A549 treated with AZD9567 at 1 μM for 4 hours (cell line): Measurements from ENCODE around the gene PKN3. TPM values are rescaled to one million over a fixed set of nuclear protein-coding genes. Genes with fewer than 3 reads are reported as not detected.

Source experiments
- total RNA-seq: library from RNA; stranded (reverse); fragments of 200-300 nt; extraction: Qiagen RNA extraction; gene quantifications from 5 replicates; pipeline ENCODE4 v1.2.3, GENCODE V29; 2022; ENCODE audit not compliant: insufficient read depth

PKN3 gene
- 11.4 to 17.0 TPM (median 15.6 TPM) in 5 replicates for total RNA-seq

DNA sequence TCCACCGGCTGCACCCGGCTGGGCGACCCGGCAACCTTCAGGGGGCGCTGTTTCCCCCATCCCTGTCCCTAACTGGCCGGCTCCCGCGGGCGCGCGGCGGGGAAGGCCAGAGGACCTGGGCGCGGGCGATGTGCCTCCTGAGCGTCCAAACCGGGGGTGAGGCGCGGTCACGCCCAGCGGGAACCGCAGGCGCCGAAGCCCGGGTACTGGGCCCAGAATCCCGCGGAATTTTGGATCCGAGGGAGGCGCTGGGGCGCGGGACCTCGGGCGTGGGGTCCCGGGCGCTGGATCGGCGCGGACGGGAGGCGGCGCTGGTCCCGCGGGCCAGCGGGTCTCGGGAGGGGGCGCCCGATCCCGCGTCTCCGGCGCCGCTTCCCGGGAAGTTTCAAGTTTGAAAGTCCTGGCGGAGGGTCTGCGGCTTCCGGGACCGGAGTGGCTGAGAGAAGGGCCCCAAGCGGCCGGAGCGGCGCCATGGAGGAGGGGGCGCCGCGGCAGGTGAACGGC is at the start of gene PKN3:
Gene PKN3, plus strand, starts transcription at position 59 of the 504 bp plus-strand sequence. Its CDS starts 413 bp downstream, at position 472.

DNA sequence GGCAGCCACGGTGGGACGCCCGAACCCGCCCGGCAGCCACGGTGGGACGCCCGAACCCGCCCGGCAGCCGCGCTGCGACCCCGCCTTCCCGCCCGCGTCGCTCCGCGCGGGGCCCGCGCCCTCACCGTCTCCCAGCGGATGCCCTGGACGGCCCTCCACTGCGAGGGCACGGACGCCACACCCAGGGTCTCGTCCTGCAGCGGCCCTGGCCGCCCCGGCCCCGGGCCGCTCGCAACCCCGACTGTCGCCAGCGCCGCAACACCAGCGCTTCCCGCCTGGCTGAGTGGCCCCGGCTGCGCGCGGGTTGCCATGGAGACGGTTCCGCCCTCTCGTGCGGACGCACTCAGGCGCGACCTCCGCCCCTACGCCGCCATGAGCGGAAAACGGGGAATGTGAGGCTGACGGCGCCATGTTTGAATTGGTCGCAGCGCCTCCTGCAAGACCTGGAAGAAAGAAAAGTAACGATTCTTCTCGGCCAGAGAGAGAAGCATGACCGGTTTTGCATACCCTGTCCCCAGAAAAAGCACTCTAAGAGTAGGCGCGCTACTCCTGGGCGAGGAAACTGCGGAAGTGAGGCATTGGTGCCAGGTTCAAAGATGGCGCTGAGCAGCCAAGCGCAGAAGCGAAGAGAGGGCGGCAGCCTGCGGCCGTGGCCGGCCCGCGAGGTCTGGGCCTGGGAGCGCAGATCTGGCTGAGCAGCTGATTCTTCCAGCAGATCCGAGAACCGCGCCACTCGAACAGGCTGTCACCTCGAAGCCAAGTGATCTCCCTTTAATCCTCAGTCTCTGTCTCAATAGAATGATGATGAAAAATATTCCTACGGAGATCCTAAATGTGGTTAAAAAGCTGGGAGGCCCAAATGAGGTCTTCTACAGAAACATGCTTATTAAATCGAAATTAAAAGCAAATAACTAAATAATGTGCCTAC is 45.6 kb upstream of the PKN3 start, which contains the start of gene DYNC2I2:
Gene DYNC2I2, minus strand, starts transcription at position 432 of the 928 bp plus-strand sequence. Its CDS starts 121 bp downstream, at position 311.

DNA sequence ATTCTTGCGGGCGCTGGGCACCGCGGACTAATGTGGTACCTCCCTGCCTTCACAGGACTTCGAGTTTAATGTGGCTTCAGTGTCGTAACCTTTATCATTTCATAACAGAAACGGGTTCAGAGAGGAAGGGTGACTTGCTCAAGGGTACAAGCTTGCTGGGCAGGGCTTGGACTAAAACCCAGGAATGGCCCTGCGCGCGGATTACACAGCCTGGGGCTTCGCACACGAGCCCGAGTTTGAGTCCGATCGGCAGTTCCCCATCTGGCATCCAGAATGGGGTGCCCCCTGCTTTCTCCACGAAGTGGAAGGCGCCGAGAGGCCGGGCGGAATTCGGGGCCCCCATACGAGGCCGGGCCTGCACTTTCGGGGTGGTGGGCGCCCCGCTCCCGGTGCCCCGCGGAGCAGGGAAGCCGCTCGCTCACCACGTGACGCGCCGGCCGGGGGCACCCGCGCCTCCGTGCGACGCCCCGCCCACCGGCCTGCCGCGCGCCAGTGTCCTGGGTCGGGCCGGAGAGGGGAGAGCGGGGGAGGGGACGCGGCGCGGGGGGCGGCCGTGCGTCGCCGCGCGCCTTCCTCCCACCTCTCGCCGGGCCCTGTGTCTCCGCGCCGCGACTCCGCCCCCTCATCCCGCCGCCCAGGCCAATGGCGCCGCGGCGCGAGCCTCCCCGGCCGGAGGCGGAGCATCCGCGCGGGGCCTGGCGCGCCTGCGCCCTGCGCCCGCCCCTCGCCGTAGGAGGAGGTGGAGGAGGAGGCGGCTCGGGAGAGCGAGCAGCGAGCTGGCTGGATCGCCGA is 13.6 kb upstream of the PKN3 start, which contains the start of gene SET:
Gene SET, plus strand, starts transcription at position 722 of the 792 bp plus-strand sequence. CDS start 361 bp downstream, outside the sequence.

DNA sequence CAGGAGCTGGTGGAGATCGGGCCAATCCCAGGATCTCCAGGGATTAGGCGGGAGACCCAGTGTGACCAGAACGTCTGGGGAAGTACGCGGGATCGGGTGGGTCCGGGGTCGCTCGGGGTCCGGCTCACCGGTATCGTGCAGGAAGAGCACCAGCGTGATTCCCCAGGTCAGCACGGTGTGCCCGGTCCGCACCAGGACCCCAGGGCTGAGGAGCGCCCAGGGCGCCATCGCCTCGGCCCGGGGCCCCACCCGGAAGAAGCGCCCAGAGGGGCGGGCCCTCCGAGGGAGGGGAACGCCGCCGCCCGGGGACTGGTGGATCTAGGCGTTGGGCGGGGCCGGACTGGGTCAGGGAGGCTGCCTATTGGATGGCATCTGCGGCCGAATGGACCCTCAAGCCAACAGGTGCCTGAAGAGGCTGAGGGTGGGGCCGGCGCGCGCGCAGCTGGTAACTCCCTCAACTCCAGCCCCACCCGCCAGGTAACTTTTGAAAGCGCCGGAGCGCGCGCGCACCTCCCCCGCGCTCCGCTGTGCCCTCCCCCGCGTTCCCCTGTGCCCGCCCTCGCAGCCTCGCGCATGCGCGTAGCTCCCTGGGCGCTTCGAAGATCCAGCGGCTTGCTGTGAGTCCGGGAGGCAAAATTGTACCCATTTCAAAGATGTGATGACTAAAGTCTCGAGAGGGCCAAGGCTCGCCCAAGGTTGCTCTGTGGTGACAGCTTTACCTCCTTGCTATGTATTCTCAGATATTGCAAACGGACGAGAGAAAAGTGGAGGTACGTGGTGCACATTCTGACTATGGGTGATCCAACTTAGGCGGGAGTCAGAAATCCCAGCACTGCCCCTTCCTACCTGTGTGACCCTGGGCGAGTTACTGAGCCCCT is 21.8 kb downstream of the PKN3 start, which contains the start of gene ZDHHC12:
Gene ZDHHC12, minus strand, starts transcription at position 262 of the 878 bp plus-strand sequence. Its CDS starts 34 bp downstream, at position 228.

Other genes with a start within 250 kb of the PKN3 start
- 26.3 to 30.4 TPM (median 27.3 TPM) in 5 replicates for gene ODF2, start 246.5 kb upstream of the PKN3 start, total RNA-seq
- gene GLE1, start 197.8 kb upstream of the PKN3 start, total RNA-seq, result 30.0 to 35.5 TPM (median 30.7 TPM) in 5 replicates
- gene SPTAN1, start 149.9 kb upstream of the PKN3 start, total RNA-seq, result 137 to 174 TPM (median 162 TPM) in 5 replicates
- 97.1 to 147 TPM (median 136 TPM) in 5 replicates for gene DYNC2I2, start 45.7 kb upstream of the PKN3 start, total RNA-seq
- gene SET, start 13.3 kb upstream of the PKN3 start, total RNA-seq, result 386 to 554 TPM (median 400 TPM) in 5 replicates
- gene ZDHHC12, start 21.6 kb downstream of the PKN3 start, total RNA-seq, result 53.6 to 103 TPM (median 94.4 TPM) in 5 replicates
- gene ZER1, start 69.4 kb downstream of the PKN3 start, total RNA-seq, result 15.0 to 17.6 TPM (median 16.3 TPM) in 5 replicates
- gene TBC1D13, start 84.8 kb downstream of the PKN3 start, total RNA-seq, result 16.8 to 21.5 TPM (median 21.0 TPM) in 5 replicates
- 26.0 to 34.7 TPM (median 31.6 TPM) in 5 replicates for gene ENDOG, start 116.0 kb downstream of the PKN3 start, total RNA-seq
- 13.8 to 53.8 TPM (median 51.2 TPM) in 5 replicates for gene SPOUT1, start 127.3 kb downstream of the PKN3 start, total RNA-seq
- gene KYAT1, start 179.4 kb downstream of the PKN3 start, total RNA-seq, result 10.6 to 17.9 TPM (median 11.7 TPM) in 5 replicates
- gene LRRC8A, start 179.6 kb downstream of the PKN3 start, total RNA-seq, result 75.4 to 98.6 TPM (median 92.6 TPM) in 5 replicates
- 0.15 to 0.24 TPM in 2 of 5 replicates, not detected in the others for gene PHYHD1, start 218.5 kb downstream of the PKN3 start, total RNA-seq
- gene DOLK, start 245.1 kb downstream of the PKN3 start, total RNA-seq, result 26.2 to 39.9 TPM (median 37.0 TPM) in 5 replicates
- gene NUP188, start 245.2 kb downstream of the PKN3 start, total RNA-seq, result 37.7 to 54.3 TPM (median 41.8 TPM) in 5 replicates